ENCODE measurements around the gene OPTN.

DNA sequence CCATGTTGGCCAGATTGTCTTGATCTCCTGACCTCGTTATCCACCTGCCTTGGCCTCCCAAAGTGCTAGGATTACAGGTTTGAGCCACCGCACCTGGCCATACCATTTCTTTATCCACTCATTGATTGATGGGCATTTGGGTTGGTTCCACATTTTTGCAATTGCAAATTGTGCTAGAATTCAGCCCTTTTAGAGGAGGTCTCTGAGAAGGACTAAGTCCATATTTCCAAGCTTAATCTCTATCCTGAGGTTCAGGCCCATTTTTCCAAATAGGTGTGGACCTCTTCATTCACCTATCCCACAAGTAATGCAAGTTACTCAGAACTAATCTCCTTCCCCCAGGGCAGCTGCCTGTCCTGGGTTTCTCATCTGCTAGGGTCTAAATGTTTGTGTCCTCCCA, 9.7 kb upstream of the OPTN start:
- TF ChIP-seq EZH2 (IDR thresholded peaks at IDR 0.05) (no peak), POLR2AphosphoS5 (IDR thresholded peaks at IDR 0.05; ENCODE audit: borderline replicate concordance, low read depth, low read length) (no peak)
